HCT116 (cell line): Measurements from ENCODE around the gene UPF2.

Source experiments
- EGR1 ChIP-seq: IDR thresholded peaks from 2 replicates; pipeline ENCODE4 v1.6.1; 2012; ENCODE audit warnings: low read depth
- EZH2 ChIP-seq: fragments of 200-600 bp; sonication (generic); IDR thresholded peaks from 2 replicates; pipeline ENCODE4 v1.6.1; 2017; ENCODE audit warnings: antibody characterized with exemption, mixed run types
- EZH2phosphoT487 ChIP-seq: fragments of 200-600 bp; IDR thresholded peaks from 2 replicates; pipeline ENCODE4 v1.6.1; 2018; ENCODE audit warnings: antibody characterized with exemption, borderline replicate concordance
- POLR2A ChIP-seq: IDR thresholded peaks from 2 replicates; pipeline ENCODE4 v1.7.0; 2011; ENCODE audit warnings: borderline replicate concordance; ENCODE audit not compliant: insufficient read depth, insufficient read length; ENCODE audit errors: extremely low read depth
- SIN3A ChIP-seq: IDR thresholded peaks from 2 replicates; pipeline ENCODE4 v1.6.1; 2012; ENCODE audit warnings: low read depth
- SRF ChIP-seq: IDR thresholded peaks from 2 replicates; pipeline ENCODE4 v1.6.1; 2012; ENCODE audit warnings: low read depth
- TCF7L2 ChIP-seq: IDR thresholded peaks from 2 replicates; pipeline ENCODE4 v1.7.0; 2011; ENCODE audit warnings: borderline replicate concordance, inconsistent platforms; ENCODE audit not compliant: insufficient read depth, insufficient read length; ENCODE audit errors: extremely low read depth
- YY1 ChIP-seq: IDR thresholded peaks from 2 replicates; pipeline ENCODE4 v1.6.1; 2011; ENCODE audit warnings: low read length, low read depth, moderate library complexity, mild to moderate bottlenecking; ENCODE audit not compliant: insufficient replicate concordance; ENCODE audit errors: extremely low read depth
- ZNF274 ChIP-seq: fragments of 200-500 bp; sonication (Bioruptor generic); IDR thresholded peaks from 2 replicates; pipeline ENCODE4 v1.6.1; 2014; ENCODE audit warnings: mild to moderate bottlenecking, low read depth, low read length, inconsistent platforms
- TF ChIP-seq, protein P1 (sequence below), 3 experiments: fragments of 200-600 bp in 1 of 3; sonication (generic) in 1 of 3; IDR thresholded peaks in 2 of 3; conservative IDR thresholded peaks in 1 of 3; 2 replicates each; pipeline ENCODE4 v1.5.1; 2012 to 2017; ENCODE audit warnings: low read depth in 2 of 3, low read length in 2 of 3, antibody characterized with exemption in 1 of 3, borderline replicate concordance in 1 of 3, control low read depth in 1 of 3, mild to moderate bottlenecking in 1 of 3, mixed read lengths in 1 of 3, mixed run types in 1 of 3, moderate library complexity in 1 of 3; ENCODE audit not compliant: insufficient read depth in 1 of 3
- TF ChIP-seq, protein P2 (sequence below): IDR thresholded peaks from 2 replicates; pipeline ENCODE4 v1.6.1; 2012

DNA sequence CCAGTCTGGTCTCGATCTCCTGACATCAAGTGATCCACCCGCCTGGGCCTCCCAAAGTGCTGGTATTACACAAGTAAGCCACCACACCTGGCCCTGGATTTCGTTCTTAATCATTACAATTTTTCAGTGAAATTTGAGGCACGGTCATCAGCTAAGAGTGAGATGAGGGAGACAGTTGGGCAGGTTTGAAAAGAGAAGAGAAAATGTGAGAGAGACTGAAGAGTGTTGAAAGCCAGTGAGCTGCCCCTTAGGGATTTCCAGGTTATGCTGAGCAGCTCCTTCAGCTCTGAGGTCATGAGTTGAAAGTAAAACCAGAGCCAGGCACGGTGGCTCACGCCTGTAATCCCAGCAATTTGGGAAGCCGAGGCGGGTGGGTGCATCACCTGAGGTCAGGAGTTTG lies 5.9 kb upstream of the UPF2 start:
- TF ChIP-seq, protein P1, sequence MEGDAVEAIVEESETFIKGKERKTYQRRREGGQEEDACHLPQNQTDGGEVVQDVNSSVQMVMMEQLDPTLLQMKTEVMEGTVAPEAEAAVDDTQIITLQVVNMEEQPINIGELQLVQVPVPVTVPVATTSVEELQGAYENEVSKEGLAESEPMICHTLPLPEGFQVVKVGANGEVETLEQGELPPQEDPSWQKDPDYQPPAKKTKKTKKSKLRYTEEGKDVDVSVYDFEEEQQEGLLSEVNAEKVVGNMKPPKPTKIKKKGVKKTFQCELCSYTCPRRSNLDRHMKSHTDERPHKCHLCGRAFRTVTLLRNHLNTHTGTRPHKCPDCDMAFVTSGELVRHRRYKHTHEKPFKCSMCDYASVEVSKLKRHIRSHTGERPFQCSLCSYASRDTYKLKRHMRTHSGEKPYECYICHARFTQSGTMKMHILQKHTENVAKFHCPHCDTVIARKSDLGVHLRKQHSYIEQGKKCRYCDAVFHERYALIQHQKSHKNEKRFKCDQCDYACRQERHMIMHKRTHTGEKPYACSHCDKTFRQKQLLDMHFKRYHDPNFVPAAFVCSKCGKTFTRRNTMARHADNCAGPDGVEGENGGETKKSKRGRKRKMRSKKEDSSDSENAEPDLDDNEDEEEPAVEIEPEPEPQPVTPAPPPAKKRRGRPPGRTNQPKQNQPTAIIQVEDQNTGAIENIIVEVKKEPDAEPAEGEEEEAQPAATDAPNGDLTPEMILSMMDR (IDR thresholded peaks at IDR 0.05 in 2 of 3, conservative IDR thresholded peaks at IDR 0.05 in 1 of 3; ENCODE audit: borderline replicate concordance in 1 of 3, insufficient read depth in 1 of 3, low read depth in 2 of 3, low read length in 2 of 3): no peak
- TF ChIP-seq, protein P2, sequence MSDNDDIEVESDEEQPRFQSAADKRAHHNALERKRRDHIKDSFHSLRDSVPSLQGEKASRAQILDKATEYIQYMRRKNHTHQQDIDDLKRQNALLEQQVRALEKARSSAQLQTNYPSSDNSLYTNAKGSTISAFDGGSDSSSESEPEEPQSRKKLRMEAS: no peak
- TF ChIP-seq TCF7L2: no peak
- TF ChIP-seq POLR2A: no peak
- TF ChIP-seq EGR1: no peak
- TF ChIP-seq SIN3A: no peak
- TF ChIP-seq EZH2: no peak
- no peak for TF ChIP-seq EZH2phosphoT487
- TF ChIP-seq YY1: no peak
- no peak for TF ChIP-seq ZNF274
- TF ChIP-seq SRF: no peak
